Tibial nerve (tissue), 4 donors: ENCODE data around the gene TAGLN3. TPM values are rescaled to one million over a fixed set of nuclear protein-coding genes. Genes with fewer than 3 reads are reported as not detected.

Source experiments
- DNase-seq, 2 donors: peaks; one replicate each; pipeline ENCODE4 v3.0.0-alpha.2; 2019; ENCODE audit warnings: low spot score in 2 of 2
- H3K27ac ChIP-seq, 4 donors: fragments of 200-600 bp; sonication (generic) in 3 of 4; one replicate each; pipeline ENCODE4 v1.5.1; 2017 to 2019; ENCODE audit warnings: mild to moderate bottlenecking in 1 of 4
- H3K27me3 ChIP-seq, 2 donors: fragments of 200-600 bp; sonication (generic) in 1 of 2; one replicate each; pipeline versions ENCODE4 v1.5.1 to v1.6.0; 2017 to 2019
- H3K36me3 ChIP-seq, 3 donors: fragments of 200-600 bp; sonication (generic); one replicate each; pipeline ENCODE4 v1.5.1; 2018 to 2019
- H3K4me1 ChIP-seq, 4 donors: fragments of 200-600 bp; sonication (generic) in 3 of 4; one replicate each; pipeline ENCODE4 v1.5.1; 2017 to 2019
- H3K4me3 ChIP-seq, 4 donors: fragments of 200-600 bp; sonication (generic) in 3 of 4; one replicate each; pipeline ENCODE4 v1.5.1; 2017 to 2019; ENCODE audit warnings: mild to moderate bottlenecking in 1 of 4, moderate library complexity in 1 of 4
- H3K9me3 ChIP-seq, 4 donors: fragments of 200-600 bp; sonication (generic) in 3 of 4; one replicate each; pipeline ENCODE4 v1.5.1; 2017 to 2019
- CTCF ChIP-seq, 5 experiments: fragments of 200-600 bp in 3 of 5; fragments of 450-650 bp in 2 of 5; sonication (generic) in 3 of 5; IDR thresholded peaks; one replicate each; pipeline ENCODE4 v1.5.1; 2016 to 2019; ENCODE audit warnings: antibody characterized with exemption in 5 of 5, mild to moderate bottlenecking in 3 of 5, moderate library complexity in 2 of 5
- EP300 ChIP-seq, 2 donors: sonication (generic); formaldehyde crosslinking; IDR thresholded peaks; one replicate each; pipeline ENCODE4 v1.6.1; 2017; ENCODE audit warnings: antibody characterized with exemption in 2 of 2, mild to moderate bottlenecking in 1 of 2
- POLR2A ChIP-seq, 2 donors: fragments of 450-650 bp; IDR thresholded peaks; one replicate each; pipeline ENCODE4 v1.6.1; 2017; ENCODE audit warnings: antibody characterized with exemption in 2 of 2, mild to moderate bottlenecking in 2 of 2, moderate library complexity in 2 of 2
- WGBS, 2 donors: methylation state at CpG; one replicate each; pipeline ENCODE4 v1.1.5; 2018; 5-methylcytosine and 5-hydroxymethylcytosine counted together
- total RNA-seq, 4 donors: library from RNA; depleted of rRNA; stranded (reverse); fragments of >200 nt; gene quantifications; one replicate each; pipeline ENCODE4 v1.1.0, GENCODE V29; 2016

TAGLN3 gene
- total RNA-seq, 4 donors from 2014 or later, result 3.1 TPM; not detected in 3

- no peak overlapping the region for H3K4me3 ChIP-seq
- no peak for TF ChIP-seq EP300 (IDR thresholded peaks at IDR 0.05)
- TF ChIP-seq POLR2A (IDR thresholded peaks at IDR 0.05), result no peak
- TF ChIP-seq CTCF (IDR thresholded peaks at IDR 0.05), result no peak
- peaks cover 0 to 7% (median 0%) of the 10 kb centered on the region in 4 donors for H3K4me1 ChIP-seq
- H3K27me3 ChIP-seq, result no peaks in the 10 kb centered on the region
- H3K27ac ChIP-seq, result no peak overlapping the region
- H3K9me3 ChIP-seq, result no peaks in the 10 kb centered on the region
- H3K36me3 ChIP-seq, result no peaks in the 10 kb centered on the region
- DNase-seq, result no peak
- WGBS, 2 donors, result 88 to 92% methylated on average over 1 of the region's 1 CpG
Observed at GRCh38 chr3:112047264-112047663, 48.5 kb downstream of the TAGLN3 start.

DNA sequence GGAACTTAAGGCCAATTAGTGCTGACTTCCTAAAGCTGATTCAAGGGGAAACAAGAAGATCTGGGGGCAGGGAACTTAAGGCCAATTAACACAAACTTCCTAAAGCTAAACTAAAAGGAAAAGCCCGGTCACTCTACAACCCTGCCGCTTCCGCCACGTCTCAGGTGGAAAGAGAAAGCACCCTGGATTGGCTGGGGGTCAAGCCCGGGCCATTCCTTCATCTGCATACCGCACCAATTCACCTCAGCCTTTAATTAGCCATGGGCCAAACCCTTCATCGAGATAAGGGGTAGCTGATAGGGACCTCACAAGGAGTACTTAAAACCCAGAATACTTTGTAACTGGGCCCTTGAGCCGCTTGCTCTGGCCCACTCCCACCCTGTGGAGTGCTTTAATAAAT, 50.2 kb downstream of the TAGLN3 start:
- TF ChIP-seq POLR2A (IDR thresholded peaks at IDR 0.05) (no peak), EP300 (IDR thresholded peaks at IDR 0.05) (no peak), CTCF (IDR thresholded peaks at IDR 0.05) (no peak)
- WGBS, 2 donors, result 65 to 71% methylated on average over 8 of the region's 8 CpGs
- no peak overlapping the region for H3K27ac ChIP-seq

DNA sequence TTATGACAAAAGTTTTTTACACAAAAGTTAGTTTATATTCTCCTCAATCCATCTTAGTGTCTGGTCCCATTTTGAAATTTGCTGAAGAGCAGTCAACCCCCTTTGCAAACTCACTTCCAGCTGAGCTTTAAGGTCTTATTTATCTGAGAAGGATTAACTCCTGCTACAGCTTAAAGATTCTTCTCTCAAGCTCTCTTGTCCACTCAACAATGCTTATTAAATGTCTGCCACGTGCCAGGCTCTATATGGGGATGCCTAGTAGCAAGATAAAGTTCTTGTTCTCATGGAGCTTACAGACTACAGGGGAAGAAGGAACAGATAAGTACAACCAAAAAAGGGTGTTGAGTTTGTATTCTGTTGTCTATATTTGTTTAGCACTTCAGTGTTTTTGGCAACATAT, 54.5 kb downstream of the TAGLN3 start:
- Histone ChIP-seq H3K27ac (no peak overlapping the region), H3K9me3 (no peaks in the 10 kb centered on the region), H3K4me3 (no peak overlapping the region), H3K36me3 (no peaks in the 10 kb centered on the region), H3K27me3 (no peaks in the 10 kb centered on the region), H3K4me1 (no peaks in the 10 kb centered on the region)
- TF ChIP-seq EP300 (IDR thresholded peaks at IDR 0.05) (no peak), CTCF (IDR thresholded peaks at IDR 0.05) (no peak), POLR2A (IDR thresholded peaks at IDR 0.05) (no peak)
- no peak for DNase-seq
- 37 to 39% methylated on average over 1 of the region's 1 CpG for WGBS, 2 donors

More for the DNA sequence above, 50.2 kb downstream of the TAGLN3 start:
- peaks cover 0 to 1% (median 0%) of the 10 kb centered on the region in 4 donors for H3K4me1 ChIP-seq
- H3K36me3 ChIP-seq, result no peaks in the 10 kb centered on the region
- no peak for DNase-seq
- no peaks in the 10 kb centered on the region for H3K27me3 ChIP-seq
- H3K9me3 ChIP-seq, result no peaks in the 10 kb centered on the region
- no peak overlapping the region for H3K4me3 ChIP-seq

DNA sequence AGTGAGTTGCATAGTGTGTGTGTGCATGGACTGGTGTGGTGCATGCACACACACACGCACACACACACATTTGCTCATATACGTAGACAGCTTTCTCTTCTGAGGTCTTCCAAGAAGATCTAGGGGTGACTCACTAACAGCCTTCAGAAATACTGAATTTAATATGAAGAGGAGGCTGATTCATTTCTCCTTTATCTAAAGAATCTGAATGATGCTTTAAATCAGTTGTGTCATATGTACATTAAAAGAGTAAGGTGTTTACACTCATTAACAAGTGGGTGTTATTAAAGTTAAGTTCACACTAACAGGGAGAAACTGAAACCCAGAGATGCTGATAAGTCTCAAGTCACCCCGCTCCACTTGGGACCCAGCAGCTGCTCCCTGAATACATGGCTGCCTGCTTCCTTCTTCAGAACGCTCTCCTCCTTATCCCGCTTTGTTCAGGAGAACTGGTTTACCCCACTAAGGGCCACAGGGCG, 57.8 kb downstream of the TAGLN3 start:
- Histone ChIP-seq H3K4me1 (no peaks in the 10 kb centered on the region), H3K27me3 (no peaks in the 10 kb centered on the region), H3K27ac (no peak overlapping the region), H3K9me3 (no peaks in the 10 kb centered on the region), H3K4me3 (no peak overlapping the region), H3K36me3 (no peaks in the 10 kb centered on the region)
- TF ChIP-seq POLR2A (IDR thresholded peaks at IDR 0.05), result no peak
- no peak for TF ChIP-seq CTCF (IDR thresholded peaks at IDR 0.05)
- TF ChIP-seq EP300 (IDR thresholded peaks at IDR 0.05), result no peak
- WGBS, 2 donors, result 80 to 88% methylated on average over 6 of the region's 6 CpGs
- DNase-seq, result no peak

DNA sequence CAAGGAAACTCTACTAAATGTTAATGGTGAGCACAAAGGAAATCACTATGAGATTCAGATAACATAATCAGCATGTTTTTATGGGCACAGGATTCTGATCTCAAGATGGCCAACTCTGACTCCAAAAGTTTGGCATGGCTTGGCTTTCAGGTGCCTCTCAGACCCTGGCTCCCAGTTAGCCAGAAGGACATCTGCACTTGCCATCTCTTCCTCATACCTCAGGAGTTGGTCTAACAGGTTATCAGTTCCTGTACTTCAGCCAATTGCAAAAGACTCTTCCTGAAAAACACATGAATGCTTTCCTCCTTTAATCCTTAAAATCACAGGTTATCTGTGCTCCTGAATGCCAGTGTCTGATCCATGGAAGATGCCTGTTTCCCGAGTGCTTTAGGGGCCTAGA, 60.8 kb downstream of the TAGLN3 start:
- no peak overlapping the region for H3K4me3 ChIP-seq
- no peaks in the 10 kb centered on the region for H3K36me3 ChIP-seq
- TF ChIP-seq CTCF (IDR thresholded peaks at IDR 0.05), result no peak
- H3K27ac ChIP-seq, result no peak overlapping the region
- H3K9me3 ChIP-seq, result no peaks in the 10 kb centered on the region
- H3K4me1 ChIP-seq, result no peaks in the 10 kb centered on the region
- DNase-seq, result no peak
- WGBS, 2 donors, result 78 to 86% methylated on average over 1 of the region's 1 CpG
- H3K27me3 ChIP-seq, result no peaks in the 10 kb centered on the region
